Spleen (tissue), 7 donors: ENCODE measurements around the gene CTLA4.

Experiments
- POLR2A ChIP-seq, 3 donors: fragments of 450-650 bp; IDR thresholded peaks; one replicate each; pipeline ENCODE4 v1.5.1; 2017; ENCODE audit warnings: antibody characterized with exemption in 3 of 3, mild to moderate bottlenecking in 1 of 3
- POLR2AphosphoS5 ChIP-seq, 3 donors: sonication (generic); formaldehyde crosslinking; IDR thresholded peaks; one replicate each; pipeline ENCODE4 v1.5.1; 2017; ENCODE audit warnings: antibody characterized with exemption in 3 of 3
- TF ChIP-seq, protein P1 (sequence below), 11 experiments: fragments of 200-600 bp in 7 of 11; fragments of 450-650 bp in 4 of 11; sonication (generic) in 4 of 11; IDR thresholded peaks in 8 of 11; conservative IDR thresholded peaks in 3 of 11; 1 replicate in 7 of 11; 2 replicates in 4 of 11; pipeline versions ENCODE4 v1.4.0 to v1.8.0; 2016 to 2021; ENCODE audit warnings: antibody characterized with exemption in 11 of 11, inconsistent platforms in 4 of 11, mild to moderate bottlenecking in 1 of 11
- donor health status: DM: no; HTN: no; CAD: no; lungs with moderate emphysema.
- donor health status: DM: no; HTN: no; CAD: no.
- donor health status: DM: no; HTN: no; CAD: no.

DNA sequence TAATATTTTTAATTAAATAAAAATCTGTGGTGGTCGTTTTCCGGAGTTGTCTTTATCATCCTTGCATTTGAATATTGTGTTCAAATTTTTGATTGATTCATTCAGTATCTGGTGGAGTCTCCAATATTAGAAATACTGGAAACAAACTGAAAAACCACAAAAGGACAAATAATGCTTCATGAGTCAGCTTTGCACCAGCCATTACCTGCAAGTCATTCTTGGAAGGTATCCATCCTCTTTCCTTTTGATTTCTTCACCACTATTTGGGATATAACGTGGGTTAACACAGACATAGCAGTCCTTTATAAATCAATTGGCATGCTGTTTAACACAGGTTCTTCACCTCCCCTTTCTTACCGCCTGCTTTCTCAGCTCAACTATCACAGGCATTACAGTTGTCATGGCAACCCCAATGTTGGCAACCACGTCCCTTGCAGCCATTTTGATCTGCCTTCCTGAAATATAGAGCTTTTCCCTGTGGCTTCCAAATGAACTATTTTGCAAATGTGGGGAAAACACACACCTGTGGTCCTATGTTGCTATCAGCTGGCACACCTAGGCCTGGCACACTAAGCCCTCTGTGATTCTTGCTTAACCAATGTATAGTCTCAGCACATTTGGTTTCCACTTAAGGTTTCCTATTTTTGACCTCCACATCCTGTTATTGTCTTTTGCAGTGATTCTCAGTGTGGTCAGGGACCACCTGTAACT lies 6.5 kb downstream of the CTLA4 start:
- TF ChIP-seq POLR2A (IDR thresholded peaks at IDR 0.05) = no peak
- no peak for TF ChIP-seq POLR2AphosphoS5 (IDR thresholded peaks at IDR 0.05)
- TF ChIP-seq, protein P1, sequence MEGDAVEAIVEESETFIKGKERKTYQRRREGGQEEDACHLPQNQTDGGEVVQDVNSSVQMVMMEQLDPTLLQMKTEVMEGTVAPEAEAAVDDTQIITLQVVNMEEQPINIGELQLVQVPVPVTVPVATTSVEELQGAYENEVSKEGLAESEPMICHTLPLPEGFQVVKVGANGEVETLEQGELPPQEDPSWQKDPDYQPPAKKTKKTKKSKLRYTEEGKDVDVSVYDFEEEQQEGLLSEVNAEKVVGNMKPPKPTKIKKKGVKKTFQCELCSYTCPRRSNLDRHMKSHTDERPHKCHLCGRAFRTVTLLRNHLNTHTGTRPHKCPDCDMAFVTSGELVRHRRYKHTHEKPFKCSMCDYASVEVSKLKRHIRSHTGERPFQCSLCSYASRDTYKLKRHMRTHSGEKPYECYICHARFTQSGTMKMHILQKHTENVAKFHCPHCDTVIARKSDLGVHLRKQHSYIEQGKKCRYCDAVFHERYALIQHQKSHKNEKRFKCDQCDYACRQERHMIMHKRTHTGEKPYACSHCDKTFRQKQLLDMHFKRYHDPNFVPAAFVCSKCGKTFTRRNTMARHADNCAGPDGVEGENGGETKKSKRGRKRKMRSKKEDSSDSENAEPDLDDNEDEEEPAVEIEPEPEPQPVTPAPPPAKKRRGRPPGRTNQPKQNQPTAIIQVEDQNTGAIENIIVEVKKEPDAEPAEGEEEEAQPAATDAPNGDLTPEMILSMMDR (IDR thresholded peaks at IDR 0.05 in 8 of 11, conservative IDR thresholded peaks at IDR 0.05 in 3 of 11) = no peak
